ENCODE results near the gene CCL16.
A peak's percentile ranks its signal among the peaks of the same experiment; 100 is the strongest.

CCL16 gene

DNA sequence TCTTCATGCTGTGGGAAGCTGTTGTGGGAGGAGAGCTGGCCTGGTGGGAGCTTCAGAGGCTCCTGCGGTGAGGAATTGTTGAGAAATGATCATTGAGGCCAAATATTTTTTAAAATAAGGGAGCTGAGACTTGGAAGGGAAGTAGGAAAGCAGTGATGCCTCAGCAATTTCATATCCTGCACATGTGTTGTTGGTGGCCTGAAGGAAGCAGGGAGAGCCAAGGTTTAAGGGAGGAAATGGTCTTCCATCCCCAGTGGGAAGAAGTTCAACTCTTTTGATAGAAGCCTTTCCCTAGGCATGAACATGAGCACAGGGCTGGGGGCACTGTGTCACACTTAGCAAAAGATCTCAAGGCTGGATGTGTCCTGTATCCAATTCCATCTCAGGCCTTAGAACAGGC, 5.3 kb upstream of the CCL16 start, which contains the start of gene CCL14:
CCL14 (minus strand) TSS at position 87 of the 400 bp plus-strand sequence; CDS start at position 7, 80 bp downstream.
- no peak for DNase-seq (ENCODE audit: low read depth)

DNA sequence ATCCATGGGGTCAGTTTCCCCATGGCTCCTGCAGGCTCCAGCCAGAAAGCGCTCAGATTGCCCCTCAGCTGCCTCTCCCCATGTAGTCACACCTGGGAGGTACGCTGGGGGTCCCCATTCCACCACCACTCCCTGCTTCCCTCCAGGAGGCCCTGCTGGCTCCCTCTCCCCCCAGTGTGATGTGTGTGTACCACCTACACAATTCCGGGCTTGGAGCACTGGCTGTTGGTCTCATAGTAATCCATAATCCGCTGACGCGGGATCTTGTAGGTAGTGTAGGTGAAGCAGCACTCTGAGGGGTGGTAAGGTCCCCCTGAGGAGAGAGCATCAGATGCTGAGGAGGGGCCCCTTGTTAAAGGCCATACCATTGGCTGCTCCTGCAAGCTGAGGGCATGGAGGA, 2.8 kb upstream of the CCL16 start:
- no peak for DNase-seq (ENCODE audit: low read depth)

DNA sequence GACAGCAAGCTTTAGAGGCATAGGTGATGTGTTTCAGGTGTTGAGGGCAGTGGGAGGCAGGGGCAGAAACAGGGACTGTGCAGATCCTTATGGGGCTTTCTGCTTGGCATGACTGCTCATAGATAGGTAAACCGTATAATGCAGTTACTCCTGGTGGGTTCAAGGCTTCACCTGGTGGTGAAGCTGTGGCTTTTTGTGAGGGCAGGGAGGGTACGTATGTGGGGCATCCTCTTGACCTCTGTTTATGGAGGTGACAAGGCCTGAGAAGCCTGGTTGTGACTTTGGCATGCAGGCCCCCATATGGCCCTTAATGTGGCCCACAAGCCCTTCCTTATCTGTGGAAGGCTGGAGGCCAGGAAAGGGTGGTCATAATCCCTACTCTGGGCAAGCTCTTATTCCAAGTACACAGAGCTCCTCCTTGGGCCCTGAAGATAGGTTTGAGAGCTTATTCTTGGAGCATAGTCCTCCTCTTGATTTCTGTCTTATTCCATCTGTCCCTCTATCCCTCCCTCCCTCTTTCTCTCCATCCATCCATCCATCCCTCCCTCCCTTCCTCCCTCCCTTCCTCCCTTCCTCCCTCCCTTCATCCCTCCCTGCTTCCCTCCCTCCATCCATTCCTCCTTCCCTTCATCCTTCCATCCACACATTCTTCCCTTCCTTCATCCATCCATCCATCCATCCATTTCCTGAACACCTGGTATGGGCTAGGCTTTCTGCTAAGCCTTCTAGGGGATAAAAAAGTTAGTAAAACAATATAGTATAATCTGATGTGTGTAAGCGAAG, 1.3 kb upstream of the CCL16 start:
- no peak for DNase-seq (ENCODE audit: low read depth)

DNA sequence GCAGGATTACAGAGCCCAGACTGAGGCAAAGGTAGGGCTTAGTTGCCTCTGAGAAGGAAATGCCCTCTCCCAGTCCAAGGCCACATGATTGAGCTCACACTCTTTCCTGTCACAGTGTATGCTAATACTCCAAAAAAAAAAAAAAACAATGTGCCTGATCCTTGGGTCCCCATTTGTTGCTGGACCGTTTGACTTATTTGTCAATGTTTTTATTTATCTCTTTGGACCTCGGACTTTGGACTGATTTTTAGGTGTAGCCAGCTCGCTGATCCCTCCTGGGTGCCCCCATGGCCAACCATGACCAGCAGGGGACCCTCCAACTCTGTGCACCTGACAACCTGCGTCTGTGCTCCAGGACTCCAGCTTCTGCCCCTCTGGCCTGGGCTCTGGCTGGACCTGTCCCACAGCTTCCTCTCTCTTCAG, 622 bp upstream of the CCL16 start:
- DNase-seq (ENCODE audit: low read depth) = no peak

DNA sequence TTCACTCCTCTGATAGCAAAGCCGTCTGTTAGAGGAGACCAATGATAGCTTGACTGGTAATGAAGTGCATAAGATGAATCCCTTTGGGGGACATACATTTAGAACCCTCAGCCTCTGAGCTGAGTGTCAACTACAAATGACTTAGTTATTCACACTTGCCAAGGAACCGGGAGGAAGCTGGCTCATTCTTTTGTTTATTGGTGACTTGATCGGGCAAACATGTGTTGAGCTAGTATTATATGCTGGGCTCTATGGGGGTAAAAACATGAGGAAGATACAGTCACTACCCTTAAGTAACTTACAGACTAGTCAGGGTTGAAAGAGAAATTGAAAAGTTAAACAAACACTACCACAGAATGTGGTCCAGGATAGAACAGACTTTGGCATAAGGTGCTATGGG, 3.0 kb downstream of the CCL16 start:
- peak; percentile 20 for DNase-seq (ENCODE audit: low read depth)

DNA sequence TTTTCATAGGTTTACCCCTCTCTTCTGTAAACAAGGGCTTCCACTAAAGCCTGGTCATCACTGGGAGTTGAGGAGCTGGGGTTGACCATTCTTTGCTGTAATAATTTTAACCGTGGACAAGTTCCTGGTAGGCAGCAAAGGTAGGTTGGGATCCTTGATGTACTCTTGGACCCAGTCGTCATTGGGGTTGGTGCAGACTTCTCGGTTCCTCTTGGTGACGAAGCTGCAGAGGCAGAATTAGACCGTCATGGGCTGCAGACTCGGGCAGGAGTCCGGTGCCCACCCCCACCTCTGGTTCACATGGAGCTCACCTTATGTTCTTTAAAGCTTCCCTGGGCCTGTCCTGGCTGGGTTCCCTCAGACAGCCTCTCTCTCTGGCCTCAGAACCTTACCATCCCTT, 3.8 kb downstream of the CCL16 start:
- no peak for DNase-seq (ENCODE audit: low read depth)

DNA sequence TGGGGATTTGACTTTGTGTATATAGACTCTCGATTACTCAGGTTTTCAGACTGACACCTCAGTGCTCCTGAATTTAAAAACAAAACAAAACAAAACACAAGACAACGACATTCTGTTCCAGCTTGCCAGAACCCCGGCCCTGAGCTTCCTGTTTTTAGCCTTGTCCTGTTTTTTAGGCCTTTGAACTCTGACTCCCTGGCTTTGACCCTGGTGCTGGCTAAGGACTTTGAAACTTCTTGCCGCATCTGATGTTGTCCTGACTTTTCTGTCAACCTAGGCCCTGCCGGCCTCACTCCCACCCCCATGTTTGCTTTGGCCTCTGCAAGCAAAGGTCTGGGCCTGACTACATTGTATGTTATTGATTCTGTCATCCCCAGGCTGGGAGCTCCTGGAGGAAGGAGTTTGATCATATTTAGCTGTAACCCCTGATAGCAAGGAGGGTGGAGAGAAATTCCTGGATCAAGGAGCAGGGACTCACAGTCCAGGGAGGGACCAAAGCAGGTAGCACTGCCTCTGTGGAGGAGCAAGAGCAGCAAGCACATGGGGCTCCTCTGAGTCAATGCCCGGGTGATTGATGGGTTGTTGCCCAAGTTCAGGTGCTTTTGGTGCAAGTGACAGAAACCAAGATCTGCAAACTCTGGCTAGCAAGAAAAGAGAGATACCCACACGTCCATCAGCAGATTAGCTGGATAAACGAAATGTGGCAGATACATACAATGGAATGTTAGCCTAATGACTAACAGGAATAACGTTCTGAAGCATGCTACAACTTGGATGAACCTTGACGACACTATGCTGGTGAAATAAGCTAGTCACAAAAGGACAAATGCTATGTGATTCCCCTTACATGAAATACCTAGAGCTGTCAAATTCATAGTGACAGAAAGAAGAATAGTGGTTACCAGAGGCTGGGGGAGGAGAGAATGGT, 7.7 kb downstream of the CCL16 start:
- DNase-seq (ENCODE audit: low read depth) = peak; percentile 31

DNA sequence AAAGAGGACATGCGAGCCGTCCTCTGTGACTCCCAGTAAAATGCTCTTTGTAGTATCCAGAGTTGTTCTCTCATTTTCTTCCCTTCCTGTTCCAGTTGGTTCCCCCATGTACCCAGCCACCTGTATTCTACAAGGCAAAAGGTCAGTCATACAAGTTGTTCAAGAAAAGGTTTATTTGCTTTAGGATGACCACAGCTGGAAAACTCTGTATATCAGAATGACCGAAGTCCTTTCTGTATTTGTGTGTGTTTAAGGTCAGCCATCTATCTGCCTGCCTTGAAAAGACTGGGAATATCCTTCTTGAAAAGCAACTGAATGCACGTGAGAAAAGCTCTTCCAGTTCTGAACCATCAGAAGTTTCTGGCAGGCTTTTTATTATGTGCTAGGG, 8.4 kb downstream of the CCL16 start:
- DNase-seq (ENCODE audit: low read depth) = no peak

DNA sequence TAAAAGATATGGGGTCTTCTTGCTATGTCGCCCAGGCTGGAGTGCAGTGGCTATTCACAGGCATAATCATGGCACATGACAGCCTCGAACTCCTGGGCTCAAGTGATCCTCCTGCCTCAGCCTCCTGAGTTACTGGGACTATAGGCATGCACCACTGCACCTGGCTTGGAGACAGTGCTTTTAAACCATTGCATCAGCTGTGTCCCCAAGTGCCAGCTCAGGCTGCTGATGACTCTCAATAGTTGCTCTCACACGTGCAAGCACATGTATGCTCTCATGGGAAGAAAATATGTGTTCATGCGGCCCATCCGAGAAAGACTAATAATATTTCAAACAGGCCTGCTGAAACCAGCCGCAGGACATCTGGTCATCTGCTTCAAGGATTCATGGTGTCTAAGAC, 8.8 kb downstream of the CCL16 start:
- DNase-seq (ENCODE audit: low read depth) = no peak

DNA sequence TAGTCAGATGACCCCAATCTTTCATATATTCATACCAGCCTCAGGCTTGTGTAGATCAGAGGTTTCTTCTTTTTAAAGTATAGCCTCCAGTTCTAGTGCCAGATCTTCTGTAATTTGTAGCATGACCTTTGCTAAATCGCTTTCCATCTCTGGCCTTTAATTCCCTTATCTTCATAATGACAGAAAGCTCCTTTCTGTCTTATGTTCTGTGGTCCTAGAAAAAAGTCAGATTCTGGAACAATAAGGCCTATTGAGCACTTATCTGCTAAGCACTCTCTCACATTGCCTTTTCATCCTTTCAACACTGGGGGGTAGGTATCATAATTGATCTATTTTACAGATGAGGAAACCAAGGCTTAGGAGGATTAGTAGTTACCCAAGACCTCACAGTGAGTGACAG, 9.2 kb downstream of the CCL16 start:
- no peak for DNase-seq (ENCODE audit: low read depth)

DNA sequence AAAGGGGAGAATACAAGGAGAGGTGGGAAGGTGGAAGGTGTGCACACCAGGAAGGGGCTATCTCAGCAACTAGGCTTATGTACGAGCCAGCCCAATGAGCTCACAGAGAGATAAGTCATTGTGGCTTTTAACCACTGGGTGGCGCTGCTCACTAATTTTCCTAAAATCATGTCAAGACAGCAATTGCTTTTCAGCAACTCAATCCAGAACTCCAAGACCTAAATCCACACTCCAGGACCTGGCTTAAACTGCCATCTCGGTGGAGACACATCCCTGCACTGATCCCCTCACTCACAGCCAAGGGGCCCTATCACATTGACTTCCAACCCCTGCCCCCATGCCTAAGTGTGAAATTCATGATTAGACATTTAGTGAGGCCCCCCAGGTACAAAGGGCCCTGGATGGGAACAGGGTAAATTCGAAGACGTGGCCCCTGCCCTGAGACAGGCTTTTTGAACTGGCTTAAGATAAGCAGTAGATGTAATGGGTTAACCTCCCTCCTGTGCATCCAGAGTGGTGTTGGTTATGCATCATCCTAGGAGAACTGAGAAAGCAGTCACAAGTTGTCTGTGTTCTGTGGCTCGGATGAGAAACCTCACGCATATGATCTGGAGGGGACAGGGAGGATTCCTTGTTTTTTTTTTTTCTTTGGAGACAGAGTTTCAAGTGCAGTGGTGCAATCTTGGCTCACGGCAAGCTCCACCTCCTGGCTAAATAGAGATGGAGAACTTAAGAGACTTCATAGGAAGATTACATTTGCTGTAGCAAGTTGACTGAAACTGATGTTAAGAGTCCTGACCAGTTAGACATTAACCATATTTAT, 11.5 kb downstream of the CCL16 start:
- peak; percentile 78 for DNase-seq (ENCODE audit: low read depth)

DNA sequence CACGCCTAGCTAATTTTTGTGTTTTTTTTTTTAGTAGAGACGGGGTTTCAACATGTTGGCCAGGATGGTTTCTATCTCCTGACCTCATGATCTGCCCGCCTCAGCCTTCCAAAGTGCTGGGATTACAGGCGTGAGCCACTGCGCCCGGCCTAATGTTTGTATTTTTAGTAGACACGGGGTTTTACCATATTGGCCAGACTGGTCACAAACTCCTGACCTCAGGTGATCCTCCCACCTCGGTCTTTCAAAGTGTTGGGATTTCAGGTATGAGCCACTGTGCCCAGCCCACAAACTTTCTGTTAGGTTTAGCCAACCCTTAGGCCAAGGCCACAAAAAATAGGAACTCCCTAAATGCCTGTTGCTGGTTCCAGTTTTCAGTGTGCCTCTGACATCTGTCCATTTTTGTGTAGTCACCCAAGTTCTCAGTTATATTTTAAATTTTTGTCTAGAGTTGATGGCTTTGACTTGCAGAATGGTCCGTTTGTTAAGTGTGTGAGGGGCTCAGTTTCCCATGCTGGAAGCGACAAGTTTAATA, 12.7 kb downstream of the CCL16 start:
- DNase-seq (ENCODE audit: low read depth) = no peak

DNA sequence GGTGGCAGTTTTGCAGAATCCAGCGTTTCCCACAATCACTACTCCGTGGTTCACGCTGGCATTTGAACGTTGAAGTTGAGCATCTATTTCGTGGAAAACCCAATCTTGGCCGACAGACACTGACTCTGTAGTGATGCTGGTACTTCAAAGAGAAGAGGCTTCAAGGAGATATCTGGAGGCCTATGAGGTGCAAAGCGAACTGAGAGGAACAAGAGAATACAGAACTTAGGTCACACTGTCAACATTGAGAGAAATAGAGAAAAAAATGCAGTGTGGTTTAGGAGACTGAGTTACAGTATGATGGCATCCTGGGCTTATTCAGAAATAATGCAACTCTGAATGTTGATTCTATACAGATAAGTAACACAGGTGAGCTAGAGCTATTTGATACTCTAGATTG, 16.0 kb downstream of the CCL16 start:
- no peak for DNase-seq (ENCODE audit: low read depth)

DNA sequence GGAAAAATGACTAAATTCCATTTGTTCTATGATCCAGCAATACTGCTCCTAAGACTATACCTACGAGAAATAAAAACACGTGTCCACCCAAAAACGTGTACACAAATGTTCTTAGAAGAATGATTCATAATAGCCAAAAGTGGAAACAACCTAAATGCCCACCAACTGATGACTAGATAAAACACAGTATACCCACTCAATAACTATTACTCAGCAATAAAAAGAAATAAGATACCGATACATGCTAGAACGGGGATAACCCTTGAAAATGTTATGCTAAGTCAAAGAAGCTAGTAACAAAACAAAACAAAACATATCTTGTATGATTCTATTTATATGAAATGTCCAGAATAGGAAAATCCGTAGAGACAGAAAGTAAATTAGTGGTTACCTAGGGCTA, 17.6 kb downstream of the CCL16 start:
- DNase-seq (ENCODE audit: low read depth) = no peak

DNA sequence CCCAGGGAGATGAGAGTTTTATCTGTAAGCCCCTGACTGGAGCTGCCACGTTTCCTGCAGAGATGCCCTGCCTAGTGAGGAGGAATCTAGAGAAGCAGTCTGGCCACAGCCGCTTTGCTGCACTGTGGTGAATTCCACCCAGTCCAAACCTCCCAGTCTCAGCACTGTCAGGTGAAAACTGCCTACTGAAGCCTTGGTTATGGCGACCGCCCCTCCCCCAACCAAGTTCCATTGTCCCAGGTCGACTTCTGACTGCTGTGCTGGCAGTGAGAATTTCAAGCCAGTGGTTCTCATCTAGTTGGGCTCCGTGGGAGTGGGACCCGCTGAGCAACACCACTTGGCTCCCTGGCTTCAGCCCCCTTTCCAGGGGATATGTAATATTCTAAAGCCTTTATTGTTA, 27.6 kb downstream of the CCL16 start:
- DNase-seq (ENCODE audit: low read depth) = no peak

DNA sequence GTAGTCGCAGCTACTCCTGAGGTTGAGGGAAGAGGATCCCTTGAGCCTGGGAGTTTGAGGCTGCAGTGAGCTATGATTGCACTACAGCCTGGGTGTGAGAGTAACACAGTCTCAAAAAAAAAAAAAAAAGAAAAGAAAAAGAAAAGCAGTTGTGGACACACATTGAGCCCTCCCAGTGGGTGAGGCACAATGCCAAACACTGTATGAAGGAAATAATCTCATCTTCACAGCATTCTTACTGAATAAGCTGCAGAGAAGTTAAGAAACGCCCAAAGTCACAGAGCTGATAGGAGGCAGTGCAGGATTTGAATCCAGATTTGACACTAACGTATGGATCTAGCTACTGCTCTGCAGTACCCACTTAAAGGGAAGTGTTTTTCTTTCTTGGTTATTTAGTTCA, 31.9 kb downstream of the CCL16 start:
- no peak for DNase-seq (ENCODE audit: low read depth)

DNA sequence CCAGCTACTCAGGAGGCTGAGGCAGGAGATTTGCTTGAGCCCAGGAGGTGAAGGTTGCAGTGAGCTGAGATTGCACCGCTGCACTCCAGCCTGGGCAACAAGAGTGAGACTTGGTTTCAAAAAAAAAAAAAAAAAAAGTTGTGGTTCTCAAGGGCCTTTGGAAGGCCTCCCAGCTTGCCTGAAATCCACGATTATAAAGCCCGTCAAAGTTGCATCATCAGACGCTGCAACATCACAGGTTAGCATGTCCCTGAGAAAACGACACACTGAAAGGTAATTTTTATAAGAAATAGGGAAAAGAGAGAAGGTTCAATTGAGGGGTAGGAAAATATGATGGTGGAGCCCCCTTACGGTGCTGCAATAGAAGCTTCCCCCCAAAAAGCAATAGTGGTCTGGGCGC, 33.2 kb downstream of the CCL16 start:
- no peak for DNase-seq (ENCODE audit: low read depth)

DNA sequence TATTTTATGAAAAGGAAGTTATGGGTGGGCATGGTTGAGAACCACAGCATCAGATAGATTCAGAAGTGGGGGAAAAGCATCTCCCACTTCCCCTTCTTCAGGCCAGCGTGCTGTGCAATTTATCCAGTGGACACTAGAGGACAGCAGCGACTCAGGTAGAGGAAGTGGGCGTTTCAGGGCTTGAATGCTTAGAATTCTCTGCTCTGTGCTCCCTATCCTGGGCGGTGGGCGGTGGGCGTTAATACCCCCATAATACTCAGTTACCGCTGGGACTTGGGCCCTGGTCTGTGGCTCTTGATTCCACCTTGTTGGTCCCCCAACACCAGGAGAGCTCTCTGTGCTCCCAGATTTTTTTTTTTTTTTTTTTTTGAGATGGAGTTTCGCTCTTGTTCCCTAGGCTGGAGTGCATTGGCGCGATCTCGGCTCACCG, 34.1 kb downstream of the CCL16 start:
- peak; percentile 65 for DNase-seq (ENCODE audit: low read depth)

DNA sequence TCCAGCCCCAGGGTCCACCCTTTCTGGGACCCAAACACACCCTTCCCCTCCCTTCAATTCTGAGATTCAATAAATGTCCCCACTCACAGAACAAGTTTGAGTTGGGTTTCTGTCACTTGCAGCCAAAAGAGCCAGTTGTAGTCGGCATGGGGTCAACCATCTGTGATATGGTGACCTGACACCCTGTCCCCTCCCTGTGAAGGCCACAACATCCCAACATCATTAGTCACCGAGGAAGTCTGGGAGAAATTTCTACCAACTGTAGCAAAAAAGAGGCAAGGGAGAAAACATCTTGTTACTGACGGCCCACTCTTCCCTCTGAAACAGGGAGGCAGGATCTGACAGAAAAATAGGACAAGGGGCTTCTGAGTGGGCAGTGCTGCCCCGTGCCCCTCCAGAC, 37.1 kb downstream of the CCL16 start:
- peak; percentile 22 for DNase-seq (ENCODE audit: low read depth)

DNA sequence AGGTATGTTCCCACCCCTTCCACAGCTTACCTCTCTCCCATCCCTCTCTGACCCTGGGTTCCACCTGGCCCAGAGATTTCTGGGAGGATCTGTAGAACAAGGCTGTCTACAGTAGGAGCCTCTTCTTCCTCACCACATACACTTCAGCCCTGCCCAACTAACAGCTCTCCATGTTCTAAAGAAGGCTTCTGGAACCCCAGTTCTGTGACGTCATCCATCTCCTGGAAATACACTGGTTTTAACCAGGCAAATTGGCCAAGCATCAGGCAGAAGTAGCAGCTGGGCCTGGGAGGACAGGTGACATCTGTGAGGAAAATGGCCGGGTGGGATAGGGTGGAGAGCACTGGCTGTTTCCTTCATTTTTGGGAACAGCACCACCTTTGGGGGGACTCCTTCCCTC, 37.8 kb downstream of the CCL16 start, which contains the start of gene LYZL6:
LYZL6 (minus strand) TSS at position 177 of the 400 bp plus-strand sequence. CDS start 4,357 bp downstream, outside the sequence.
- no peak for DNase-seq (ENCODE audit: low read depth)

DNA sequence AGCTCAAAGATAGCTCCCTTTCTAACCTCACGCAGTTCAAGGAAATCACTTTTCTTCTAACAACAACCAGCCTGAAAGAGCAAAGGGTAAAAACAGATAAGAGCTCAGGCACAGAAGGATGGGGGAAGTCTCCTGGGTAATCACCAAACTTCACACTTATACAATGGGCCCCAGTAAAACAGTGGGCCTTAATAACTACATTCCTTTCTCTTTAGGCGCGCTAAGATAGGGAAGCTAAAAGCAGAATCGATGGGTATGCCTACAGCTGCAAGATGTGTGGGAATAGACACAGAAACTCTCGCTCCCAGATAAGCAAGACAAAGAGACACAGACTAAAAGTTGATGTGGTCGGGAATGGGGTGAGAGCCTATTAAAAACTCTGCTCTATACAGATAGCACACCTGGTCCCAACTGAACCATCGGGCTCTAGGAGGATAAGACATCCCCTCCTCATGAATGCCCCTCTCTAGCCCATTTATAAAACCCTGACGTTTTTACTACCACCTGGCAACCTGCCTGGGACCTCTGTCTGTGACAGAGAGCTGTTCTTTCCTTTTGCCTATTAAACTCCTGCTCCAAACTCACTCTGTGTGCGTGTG, 38.6 kb downstream of the CCL16 start:
- no peak for DNase-seq (ENCODE audit: low read depth)

All from ELR (cell line).